DMS153 (cell line): ENCODE data around the gene RBBP8NL.

Experiments
- DNase-seq: peaks from one replicate; lab custom pipeline; 2025; lab: John Stamatoyannopoulos, UW

RBBP8NL gene

GRCh38 chr20:62362991-62363919, 64.1 kb downstream of the RBBP8NL start:
- DNase-seq: no peak

GRCh38 chr20:62362590-62362940, 64.8 kb downstream of the RBBP8NL start:
- no peak for DNase-seq

DNA sequence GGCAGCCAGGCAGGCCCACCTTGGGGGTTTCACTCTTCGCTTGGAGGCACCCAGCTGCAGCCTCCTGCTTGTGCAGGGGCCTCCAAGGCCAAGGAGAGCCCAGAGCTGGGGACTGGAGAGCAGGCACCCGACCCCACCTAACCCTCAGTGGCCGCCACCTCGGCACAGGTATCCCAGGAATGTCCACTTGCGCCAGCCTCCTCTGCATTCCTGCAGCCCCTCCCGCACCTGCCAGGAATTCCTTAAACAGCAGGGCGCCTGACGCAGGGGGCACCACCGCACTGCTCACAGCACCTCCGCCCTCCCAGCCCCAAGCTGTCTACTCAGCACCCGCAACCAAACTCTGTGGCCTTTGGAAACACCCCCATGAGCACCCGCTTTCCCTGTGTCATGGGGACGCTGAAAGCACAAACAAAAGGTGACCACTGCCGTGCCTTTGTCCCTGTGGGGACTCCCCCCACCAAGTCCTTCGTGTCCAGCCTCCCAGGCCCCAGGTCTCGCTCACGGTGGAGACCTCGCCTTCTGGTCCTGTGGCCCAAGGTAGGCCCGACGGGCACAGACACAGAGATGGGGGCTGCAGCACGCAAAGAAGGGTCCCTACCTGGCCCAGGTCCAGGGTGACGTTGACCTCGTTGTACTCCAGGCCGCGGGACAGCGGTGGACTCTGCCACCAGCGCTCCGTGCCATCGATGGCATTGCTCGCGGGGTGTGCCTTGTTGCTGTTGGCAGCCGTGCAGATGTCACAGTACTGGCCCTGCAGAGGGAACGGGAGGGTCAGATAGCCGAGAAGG, 65.3 kb downstream of the RBBP8NL start:
- no peak for DNase-seq

- DNase-seq: no peak
These were observed 66.2 kb downstream of the RBBP8NL start for GRCh38 chr20:62360854-62361798.
